ENCODE results near the gene APRT. TPM values are rescaled to one million over a fixed set of nuclear protein-coding genes. Genes with fewer than 3 reads are reported as not detected.

APRT gene
- total RNA-seq, 1 donor from 2014 or later: 54.4 TPM

GRCh38 chr16:88854306-88855111, 42.8 kb upstream of the APRT start:
- no peak for TF ChIP-seq CTCF (IDR thresholded peaks at IDR 0.05; ENCODE audit: partially characterized antibody, unreplicated experiment)
- Mint-ChIP-seq H3K9me3 (ENCODE audit: unreplicated experiment) (peaks cover 19% of the 10 kb centered on the region), H3K36me3 (ENCODE audit: unreplicated experiment) (peaks cover 8% of the 10 kb centered on the region), H3K27ac (ENCODE audit: unreplicated experiment) (no peak overlapping the region), H3K4me3 (ENCODE audit: unreplicated experiment) (no peak overlapping the region), H3K27me3 (ENCODE audit: unreplicated experiment) (peaks cover 7% of the 10 kb centered on the region), H3K4me1 (ENCODE audit: low read depth, unreplicated experiment) (peaks cover 6% of the 10 kb centered on the region)
- DNase-seq: no peak

GRCh38 chr16:88853325-88853941, 41.7 kb upstream of the APRT start:
- no peak for TF ChIP-seq CTCF (IDR thresholded peaks at IDR 0.05; ENCODE audit: partially characterized antibody, unreplicated experiment)
- H3K9me3 Mint-ChIP-seq (ENCODE audit: unreplicated experiment): peaks cover 19% of the 10 kb centered on the region
- no peak for DNase-seq
- H3K36me3 Mint-ChIP-seq (ENCODE audit: unreplicated experiment): peaks cover 8% of the 10 kb centered on the region
- peaks cover 6% of the 10 kb centered on the region for H3K4me1 Mint-ChIP-seq (ENCODE audit: low read depth, unreplicated experiment)
- H3K4me3 Mint-ChIP-seq (ENCODE audit: unreplicated experiment): no peak overlapping the region
- peaks cover 7% of the 10 kb centered on the region for H3K27me3 Mint-ChIP-seq (ENCODE audit: unreplicated experiment)
- no peak overlapping the region for H3K27ac Mint-ChIP-seq (ENCODE audit: unreplicated experiment)

- no peak overlapping the region for H3K27ac Mint-ChIP-seq (ENCODE audit: unreplicated experiment)
- peaks cover 10% of the 10 kb centered on the region for H3K9me3 Mint-ChIP-seq (ENCODE audit: unreplicated experiment)
- H3K27me3 Mint-ChIP-seq (ENCODE audit: unreplicated experiment): peaks cover 2% of the 10 kb centered on the region
- no peaks in the 10 kb centered on the region for H3K4me1 Mint-ChIP-seq (ENCODE audit: low read depth, unreplicated experiment)
- no peak for DNase-seq
- no peak overlapping the region for H3K4me3 Mint-ChIP-seq (ENCODE audit: unreplicated experiment)
- TF ChIP-seq CTCF (IDR thresholded peaks at IDR 0.05; ENCODE audit: partially characterized antibody, unreplicated experiment): no peak
- H3K36me3 Mint-ChIP-seq (ENCODE audit: unreplicated experiment): peaks cover 8% of the 10 kb centered on the region
These were observed 39.9 kb upstream of the APRT start for GRCh38 chr16:88851616-88852015.

- peaks cover 2% of the 10 kb centered on the region for H3K27me3 Mint-ChIP-seq (ENCODE audit: unreplicated experiment)
- no peak for TF ChIP-seq CTCF (IDR thresholded peaks at IDR 0.05; ENCODE audit: partially characterized antibody, unreplicated experiment)
- H3K9me3 Mint-ChIP-seq (ENCODE audit: unreplicated experiment): peaks cover 8% of the 10 kb centered on the region
- peaks cover 8% of the 10 kb centered on the region for H3K36me3 Mint-ChIP-seq (ENCODE audit: unreplicated experiment)
- no peak for DNase-seq
- H3K4me3 Mint-ChIP-seq (ENCODE audit: unreplicated experiment): no peak overlapping the region
- no peaks in the 10 kb centered on the region for H3K4me1 Mint-ChIP-seq (ENCODE audit: low read depth, unreplicated experiment)
- H3K27ac Mint-ChIP-seq (ENCODE audit: unreplicated experiment): no peak overlapping the region
These were observed 38.9 kb upstream of the APRT start for GRCh38 chr16:88850531-88851199.

Measured in glutamatergic neuron (in vitro differentiated cells).